ENCODE measurements around the gene ADRB2. TPM values are rescaled to one million over a fixed set of nuclear protein-coding genes. Genes with fewer than 3 reads are reported as not detected.

Gene ADRB2
- total and polyA plus RNA-seq, 2 experiments from 2014 or later, result 7.3 to 10.9 TPM

- Histone ChIP-seq H3K36me3 (no peaks in the 10 kb centered on the region), H3K27ac (no peak overlapping the region), H3K4me1 (ENCODE audit: low read depth) (peaks cover 39% of the 10 kb centered on the region), H3K4me3 (peak overlapping the region; percentile 42), H3K27me3 (no peaks in the 10 kb centered on the region), H3K9me3 (ENCODE audit: low read depth) (no peaks in the 10 kb centered on the region)
- TF ChIP-seq, protein P1, sequence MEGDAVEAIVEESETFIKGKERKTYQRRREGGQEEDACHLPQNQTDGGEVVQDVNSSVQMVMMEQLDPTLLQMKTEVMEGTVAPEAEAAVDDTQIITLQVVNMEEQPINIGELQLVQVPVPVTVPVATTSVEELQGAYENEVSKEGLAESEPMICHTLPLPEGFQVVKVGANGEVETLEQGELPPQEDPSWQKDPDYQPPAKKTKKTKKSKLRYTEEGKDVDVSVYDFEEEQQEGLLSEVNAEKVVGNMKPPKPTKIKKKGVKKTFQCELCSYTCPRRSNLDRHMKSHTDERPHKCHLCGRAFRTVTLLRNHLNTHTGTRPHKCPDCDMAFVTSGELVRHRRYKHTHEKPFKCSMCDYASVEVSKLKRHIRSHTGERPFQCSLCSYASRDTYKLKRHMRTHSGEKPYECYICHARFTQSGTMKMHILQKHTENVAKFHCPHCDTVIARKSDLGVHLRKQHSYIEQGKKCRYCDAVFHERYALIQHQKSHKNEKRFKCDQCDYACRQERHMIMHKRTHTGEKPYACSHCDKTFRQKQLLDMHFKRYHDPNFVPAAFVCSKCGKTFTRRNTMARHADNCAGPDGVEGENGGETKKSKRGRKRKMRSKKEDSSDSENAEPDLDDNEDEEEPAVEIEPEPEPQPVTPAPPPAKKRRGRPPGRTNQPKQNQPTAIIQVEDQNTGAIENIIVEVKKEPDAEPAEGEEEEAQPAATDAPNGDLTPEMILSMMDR (IDR thresholded peaks at IDR 0.05; ENCODE audit: low read depth, low read length), result no peak
- no peak for DNase-seq (ENCODE audit: low read depth in 1 of 2, low spot score in 1 of 2)
Observed at GRCh38 chr5:148827723-148828122, 1.3 kb downstream of the ADRB2 start.

- Histone ChIP-seq H3K36me3 (no peaks in the 10 kb centered on the region), H3K4me3 (peak overlapping the region; percentile 42), H3K9me3 (ENCODE audit: low read depth) (no peaks in the 10 kb centered on the region), H3K27ac (peak overlapping the region; percentile 19), H3K4me1 (ENCODE audit: low read depth) (peaks cover 47% of the 10 kb centered on the region), H3K27me3 (no peaks in the 10 kb centered on the region)
- DNase-seq (ENCODE audit: low read depth in 1 of 2, low spot score in 1 of 2), result no peak
- TF ChIP-seq, protein P1 (IDR thresholded peaks at IDR 0.05; ENCODE audit: low read depth, low read length), result no peak
Observed at GRCh38 chr5:148828511-148829247, 2.3 kb downstream of the ADRB2 start.

DNA sequence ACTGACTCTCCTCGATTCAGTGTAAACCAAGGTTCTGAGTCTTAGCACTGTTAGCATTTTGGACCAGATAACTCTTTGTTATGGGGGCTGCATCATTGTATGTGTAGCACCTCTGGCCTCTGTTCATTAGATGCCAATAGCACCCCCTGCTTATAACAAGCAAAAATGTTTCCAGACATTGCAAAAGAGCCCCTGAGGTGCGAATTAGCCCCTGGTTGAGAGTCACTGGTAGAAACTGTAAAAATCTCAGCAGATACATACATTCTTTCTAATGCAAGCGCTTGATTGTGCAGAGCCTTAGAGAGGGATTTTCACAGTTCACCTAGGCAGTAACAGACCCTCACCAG lies 2.8 kb downstream of the ADRB2 start:
- TF ChIP-seq, protein P1 (IDR thresholded peaks at IDR 0.05; ENCODE audit: low read depth, low read length), result no peak
- Histone ChIP-seq H3K27me3 (no peaks in the 10 kb centered on the region), H3K9me3 (ENCODE audit: low read depth) (no peaks in the 10 kb centered on the region), H3K36me3 (no peaks in the 10 kb centered on the region), H3K4me3 (peak overlapping the region; percentile 42), H3K27ac (peak overlapping the region; percentile 62), H3K4me1 (ENCODE audit: low read depth) (peaks cover 53% of the 10 kb centered on the region)
- no peak for DNase-seq (ENCODE audit: low read depth in 1 of 2, low spot score in 1 of 2)

GRCh38 chr5:148829734-148830133 lies 3.3 kb downstream of the ADRB2 start:
- TF ChIP-seq, protein P1 (IDR thresholded peaks at IDR 0.05; ENCODE audit: low read depth, low read length), result no peak
- Histone ChIP-seq H3K4me3 (peak overlapping the region; percentile 42), H3K27ac (peak overlapping the region; percentile 62)

GRCh38 chr5:148830211-148830610 lies 3.8 kb downstream of the ADRB2 start:
- no peak for DNase-seq (ENCODE audit: low read depth in 1 of 2, low spot score in 1 of 2)
- TF ChIP-seq, protein P1 (IDR thresholded peaks at IDR 0.05; ENCODE audit: low read depth, low read length), result no peak
- Histone ChIP-seq H3K9me3 (ENCODE audit: low read depth) (no peaks in the 10 kb centered on the region), H3K4me3 (peak overlapping the region; percentile 42), H3K36me3 (no peaks in the 10 kb centered on the region), H3K27me3 (no peaks in the 10 kb centered on the region), H3K4me1 (ENCODE audit: low read depth) (peaks cover 63% of the 10 kb centered on the region), H3K27ac (no peak overlapping the region)

More at GRCh38 chr5:148829734-148830133, 3.3 kb downstream of the ADRB2 start:
- no peaks in the 10 kb centered on the region for H3K9me3 ChIP-seq (ENCODE audit: low read depth)
- H3K27me3 ChIP-seq, result no peaks in the 10 kb centered on the region
- peak in 1 of 2 donors; percentile 19 for DNase-seq (ENCODE audit: low read depth in 1 of 2, low spot score in 1 of 2)
- no peaks in the 10 kb centered on the region for H3K36me3 ChIP-seq
- H3K4me1 ChIP-seq (ENCODE audit: low read depth), result peaks cover 58% of the 10 kb centered on the region

Measured in cardiac muscle cell (in vitro differentiated cells and primary cell).